ENCODE results near the gene EEF1A2.

- TF ChIP-seq CTCF (IDR thresholded peaks at IDR 0.05; ENCODE audit: extremely low read depth in 1 of 2, insufficient read depth in 1 of 2, low read depth in 1 of 2, low read length in 2 of 2) (no peak), POLR2AphosphoS5 (IDR thresholded peaks at IDR 0.05; ENCODE audit: insufficient read depth, low read depth, low read length) (no peak), EZH2 (IDR thresholded peaks at IDR 0.05; ENCODE audit: borderline replicate concordance, low read depth, low read length, severe bottlenecking) (no peak), POLR2A (IDR thresholded peaks at IDR 0.05; ENCODE audit: low read depth, low read length) (no peak)
Measured at GRCh38 chr20:63446216-63447024, 52.5 kb downstream of the EEF1A2 start.

All from endothelial cell of umbilical vein (primary cell).